Measurements from ENCODE around the gene ATXN7L3.

DNA sequence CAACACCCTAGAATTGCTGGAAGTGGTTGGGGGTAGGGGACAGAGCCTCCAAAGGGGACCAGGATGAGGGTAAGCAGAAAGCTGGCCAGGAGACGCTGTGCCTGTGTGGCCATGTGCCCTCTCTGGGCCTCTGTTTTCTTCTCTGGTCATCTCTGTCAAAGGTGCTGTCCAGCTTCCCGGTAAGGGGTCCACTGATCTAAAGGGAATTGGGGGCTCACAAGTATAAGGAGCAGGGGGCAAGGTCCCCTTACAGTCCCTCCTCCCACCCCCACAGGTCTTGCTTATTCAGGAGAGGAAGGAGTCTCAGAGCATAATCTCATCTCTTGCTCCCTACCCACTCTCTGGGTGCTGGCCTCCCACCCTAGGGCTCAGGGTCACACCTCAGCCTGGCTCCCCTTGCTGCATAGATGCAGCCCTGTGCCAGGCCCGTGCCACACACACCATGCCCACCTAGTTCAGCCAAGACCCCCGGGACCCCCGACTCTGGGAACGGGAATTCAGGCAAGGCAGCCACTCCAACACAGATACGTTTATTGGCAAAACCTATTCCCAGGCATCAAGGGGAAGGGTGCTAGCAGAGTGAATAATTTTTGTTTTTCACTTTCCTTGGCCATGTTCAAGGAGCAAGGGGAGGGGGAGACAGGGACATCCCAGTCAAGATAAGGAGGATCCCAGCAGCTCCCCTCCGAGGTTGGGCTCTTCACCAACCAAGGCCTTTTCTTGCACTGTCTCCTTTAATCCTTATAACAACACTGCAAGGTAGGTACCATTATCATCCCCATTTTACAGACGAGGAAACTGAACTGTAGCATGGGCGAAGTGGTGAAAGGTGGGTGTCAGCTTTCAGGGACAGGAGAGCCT lies 48.4 kb upstream of the ATXN7L3 start:
- TF ChIP-seq, protein P1, sequence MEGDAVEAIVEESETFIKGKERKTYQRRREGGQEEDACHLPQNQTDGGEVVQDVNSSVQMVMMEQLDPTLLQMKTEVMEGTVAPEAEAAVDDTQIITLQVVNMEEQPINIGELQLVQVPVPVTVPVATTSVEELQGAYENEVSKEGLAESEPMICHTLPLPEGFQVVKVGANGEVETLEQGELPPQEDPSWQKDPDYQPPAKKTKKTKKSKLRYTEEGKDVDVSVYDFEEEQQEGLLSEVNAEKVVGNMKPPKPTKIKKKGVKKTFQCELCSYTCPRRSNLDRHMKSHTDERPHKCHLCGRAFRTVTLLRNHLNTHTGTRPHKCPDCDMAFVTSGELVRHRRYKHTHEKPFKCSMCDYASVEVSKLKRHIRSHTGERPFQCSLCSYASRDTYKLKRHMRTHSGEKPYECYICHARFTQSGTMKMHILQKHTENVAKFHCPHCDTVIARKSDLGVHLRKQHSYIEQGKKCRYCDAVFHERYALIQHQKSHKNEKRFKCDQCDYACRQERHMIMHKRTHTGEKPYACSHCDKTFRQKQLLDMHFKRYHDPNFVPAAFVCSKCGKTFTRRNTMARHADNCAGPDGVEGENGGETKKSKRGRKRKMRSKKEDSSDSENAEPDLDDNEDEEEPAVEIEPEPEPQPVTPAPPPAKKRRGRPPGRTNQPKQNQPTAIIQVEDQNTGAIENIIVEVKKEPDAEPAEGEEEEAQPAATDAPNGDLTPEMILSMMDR (conservative IDR thresholded peaks at IDR 0.05 in 1 of 2, IDR thresholded peaks at IDR 0.05 in 1 of 2; ENCODE audit: extremely low read depth in 1 of 2, insufficient read depth in 1 of 2, low read depth in 1 of 2, low read length in 2 of 2) = no peak
- TF ChIP-seq EZH2 (IDR thresholded peaks at IDR 0.05; ENCODE audit: borderline replicate concordance, low read length) = no peak
